Caco-2 (cell line): ENCODE results near the gene GNA14. TPM values are rescaled to one million over a fixed set of nuclear protein-coding genes. Genes with fewer than 3 reads are reported as not detected.

Experiments used
- BruUV-seq: library from RNA; stranded (reverse); fragments of 400-500 nt; replicated peaks from 2 replicates; lab custom pipeline; 2021; lab: Mats Ljungman, UMichigan
- CTCF ChIA-PET: fragments of 300-600 bp; sonication (Branson Sonifier 250); formaldehyde crosslinking; loops from one replicate; lab custom pipeline; 2022; ENCODE audit warnings: antibody characterized with exemption; lab: Charles Lee
- POLR2A ChIA-PET: fragments of 300-600 bp; sonication (Branson Sonifier 250); formaldehyde crosslinking; loops from one replicate; lab custom pipeline; 2022; ENCODE audit warnings: antibody characterized with exemption; lab: Charles Lee
- DNase-seq, 2 experiments: peaks; one replicate each; pipeline versions ENCODE4 v3.0.0 to v3.0.0-alpha.2; 2020 to 2022
- H3K27me3 ChIP-seq: replicated peaks from 2 replicates; pipeline ENCODE4 v1.6.0; 2011; ENCODE audit warnings: low read length; ENCODE audit not compliant: control insufficient read depth, insufficient read depth
- H3K36me3 ChIP-seq: 2 replicates; pipeline ENCODE4 v1.5.1; 2011; ENCODE audit warnings: low read length; ENCODE audit not compliant: control insufficient read depth, insufficient read depth
- H3K4me1 ChIP-seq: fragments of 250-450 bp; sonication (Bioruptor Pico); 2 replicates; pipeline ENCODE4 v1.5.1; 2020; ENCODE audit warnings: mild to moderate bottlenecking
- H3K4me3 ChIP-seq: 2 replicates; pipeline ENCODE4 v1.5.1; 2011; ENCODE audit warnings: low read depth, mild to moderate bottlenecking, control low read depth, low read length
- H3K9me3 ChIP-seq: fragments of 250-450 bp; sonication (Bioruptor Pico); 2 replicates; pipeline ENCODE4 v1.5.1; 2020; ENCODE audit warnings: mild to moderate bottlenecking, moderate library complexity
- H3K27ac Mint-ChIP-seq: one replicate; pipeline ENCODE4 v1.8.0; 2022; ENCODE audit warnings: mixed read lengths; ENCODE audit not compliant: unreplicated experiment
- H3K27me3 Mint-ChIP-seq: one replicate; pipeline ENCODE4 v1.8.0; 2022; ENCODE audit warnings: mixed read lengths; ENCODE audit not compliant: insufficient read depth, unreplicated experiment
- H3K36me3 Mint-ChIP-seq: one replicate; pipeline ENCODE4 v1.8.0; 2022; ENCODE audit warnings: mild to moderate bottlenecking, mixed read lengths; ENCODE audit not compliant: insufficient read depth, unreplicated experiment
- H3K4me1 Mint-ChIP-seq: one replicate; pipeline ENCODE4 v1.8.0; 2022; ENCODE audit warnings: low read depth, mixed read lengths; ENCODE audit not compliant: unreplicated experiment
- H3K4me3 Mint-ChIP-seq: one replicate; pipeline ENCODE4 v1.8.0; 2022; ENCODE audit warnings: mild to moderate bottlenecking, moderate library complexity, mixed read lengths; ENCODE audit not compliant: unreplicated experiment
- H3K9me3 Mint-ChIP-seq: one replicate; pipeline ENCODE4 v1.8.0; 2022; ENCODE audit warnings: mixed read lengths; ENCODE audit not compliant: unreplicated experiment
- intact Hi-C: fragments of 100-400 bp; cut with micrococcal nuclease; formaldehyde crosslinking; loops from one replicate; pipeline ENCODE4 v1.10.0; 2022; ENCODE audit not compliant: unreplicated experiment
- total RNA-seq: library from RNA; stranded (reverse); gene quantifications from 2 replicates; pipeline ENCODE4 v1.2.3, GENCODE V29; 2022
- TF ChIP-seq, protein P1 (sequence below), 2 experiments: fragments of 200-600 bp in 1 of 2; IDR thresholded peaks; 1 replicate in 1 of 2; 2 replicates in 1 of 2; pipeline versions ENCODE4 v1.5.1 to v1.8.0; 2011 to 2022; ENCODE audit warnings: antibody characterized with exemption in 1 of 2, control low read depth in 1 of 2, inconsistent platforms in 1 of 2, low read depth in 1 of 2, low read length in 1 of 2, mild to moderate bottlenecking in 1 of 2, moderate library complexity in 1 of 2; ENCODE audit not compliant: insufficient read depth in 1 of 2, severe bottlenecking in 1 of 2, unreplicated experiment in 1 of 2

Gene GNA14
- total RNA-seq, 1 experiment from 2014 or later: not detected

DNA sequence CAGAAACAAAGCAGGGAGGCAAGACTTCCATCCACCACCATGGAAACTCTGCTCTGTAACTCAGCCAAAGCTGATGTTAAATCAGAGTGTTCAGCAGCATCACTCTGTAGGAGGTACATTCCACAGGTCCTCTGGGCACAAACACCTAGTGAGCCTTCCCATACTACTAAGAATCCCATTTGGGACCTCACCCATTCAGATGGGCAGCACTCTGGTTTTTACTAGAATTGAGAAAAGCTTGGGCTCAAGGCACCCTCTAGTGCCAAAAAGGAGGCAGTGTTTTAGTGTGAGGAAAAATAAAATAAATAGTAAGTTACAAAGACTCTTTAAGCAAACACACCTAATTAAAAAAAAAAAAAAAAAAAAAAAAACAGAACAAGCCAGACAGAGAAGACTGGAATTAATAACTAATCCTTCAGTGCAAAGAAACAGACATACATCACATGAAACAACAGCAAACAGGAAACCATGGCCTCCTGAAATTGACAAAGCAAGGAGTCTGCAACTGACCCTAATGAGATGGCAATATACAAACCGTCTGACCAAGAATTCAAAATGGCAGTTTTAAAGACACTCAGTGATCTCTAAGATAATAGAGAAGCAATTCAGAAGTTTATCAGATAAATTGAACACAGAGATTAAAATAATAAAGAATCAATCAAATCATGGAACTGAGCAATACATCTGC, 159.5 kb downstream of the GNA14 start:
- Mint-ChIP-seq H3K9me3 (no peaks in the 10 kb centered on the region), H3K27ac (no peak overlapping the region), H3K36me3 (no peaks in the 10 kb centered on the region), H3K4me3 (no peak overlapping the region), H3K4me1 (no peaks in the 10 kb centered on the region), H3K27me3 (no peaks in the 10 kb centered on the region)
- H3K4me1 ChIP-seq: no peaks in the 10 kb centered on the region
- intact Hi-C loops: no loop called here
- TF ChIP-seq, protein P1, sequence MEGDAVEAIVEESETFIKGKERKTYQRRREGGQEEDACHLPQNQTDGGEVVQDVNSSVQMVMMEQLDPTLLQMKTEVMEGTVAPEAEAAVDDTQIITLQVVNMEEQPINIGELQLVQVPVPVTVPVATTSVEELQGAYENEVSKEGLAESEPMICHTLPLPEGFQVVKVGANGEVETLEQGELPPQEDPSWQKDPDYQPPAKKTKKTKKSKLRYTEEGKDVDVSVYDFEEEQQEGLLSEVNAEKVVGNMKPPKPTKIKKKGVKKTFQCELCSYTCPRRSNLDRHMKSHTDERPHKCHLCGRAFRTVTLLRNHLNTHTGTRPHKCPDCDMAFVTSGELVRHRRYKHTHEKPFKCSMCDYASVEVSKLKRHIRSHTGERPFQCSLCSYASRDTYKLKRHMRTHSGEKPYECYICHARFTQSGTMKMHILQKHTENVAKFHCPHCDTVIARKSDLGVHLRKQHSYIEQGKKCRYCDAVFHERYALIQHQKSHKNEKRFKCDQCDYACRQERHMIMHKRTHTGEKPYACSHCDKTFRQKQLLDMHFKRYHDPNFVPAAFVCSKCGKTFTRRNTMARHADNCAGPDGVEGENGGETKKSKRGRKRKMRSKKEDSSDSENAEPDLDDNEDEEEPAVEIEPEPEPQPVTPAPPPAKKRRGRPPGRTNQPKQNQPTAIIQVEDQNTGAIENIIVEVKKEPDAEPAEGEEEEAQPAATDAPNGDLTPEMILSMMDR (IDR thresholded peaks at IDR 0.05; ENCODE audit: insufficient read depth in 1 of 2, low read depth in 1 of 2, low read length in 1 of 2, severe bottlenecking in 1 of 2, unreplicated experiment in 1 of 2): no peak
- H3K9me3 ChIP-seq: no peaks in the 10 kb centered on the region
- H3K27me3 ChIP-seq: no peaks in the 10 kb centered on the region
- ChIA-PET POLR2A (no interaction called here), CTCF (no interaction called here)
- no peak for DNase-seq
- no peaks in the 10 kb centered on the region for H3K36me3 ChIP-seq
- H3K4me3 ChIP-seq: no peak overlapping the region
- no TSS peak for BruUV-seq

DNA sequence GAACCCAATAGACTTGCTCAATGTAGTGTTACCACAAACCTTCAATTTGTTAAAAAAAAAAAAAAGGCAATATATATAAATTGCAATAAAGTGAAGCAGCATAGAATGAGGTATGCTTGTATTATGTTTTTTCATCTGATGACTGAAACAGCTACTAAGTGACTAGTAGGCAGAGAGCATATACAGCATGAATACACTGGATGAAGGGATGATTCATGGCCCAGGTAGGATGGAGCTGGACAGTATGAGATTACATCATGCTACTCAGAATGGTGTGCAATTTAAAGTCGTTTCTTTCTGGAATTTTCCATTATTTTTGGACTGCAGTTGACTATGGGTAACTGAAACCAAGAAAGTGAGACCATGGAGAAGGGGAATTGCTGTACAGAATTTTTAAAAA, 161.2 kb downstream of the GNA14 start:
- TF ChIP-seq, protein P1 (IDR thresholded peaks at IDR 0.05; ENCODE audit: insufficient read depth in 1 of 2, low read depth in 1 of 2, low read length in 1 of 2, severe bottlenecking in 1 of 2, unreplicated experiment in 1 of 2): no peak
- intact Hi-C loops: no loop called here
- ChIA-PET CTCF (no interaction called here), POLR2A (no interaction called here)
- Mint-ChIP-seq H3K27me3 (peaks cover 4% of the 10 kb centered on the region), H3K36me3 (no peaks in the 10 kb centered on the region), H3K9me3 (no peaks in the 10 kb centered on the region), H3K4me1 (no peaks in the 10 kb centered on the region), H3K27ac (no peak overlapping the region), H3K4me3 (no peak overlapping the region)
- Histone ChIP-seq H3K27me3 (no peaks in the 10 kb centered on the region), H3K4me3 (no peak overlapping the region), H3K4me1 (no peaks in the 10 kb centered on the region), H3K9me3 (no peaks in the 10 kb centered on the region), H3K36me3 (no peaks in the 10 kb centered on the region)
- DNase-seq: no peak
- BruUV-seq: no TSS peak

DNA sequence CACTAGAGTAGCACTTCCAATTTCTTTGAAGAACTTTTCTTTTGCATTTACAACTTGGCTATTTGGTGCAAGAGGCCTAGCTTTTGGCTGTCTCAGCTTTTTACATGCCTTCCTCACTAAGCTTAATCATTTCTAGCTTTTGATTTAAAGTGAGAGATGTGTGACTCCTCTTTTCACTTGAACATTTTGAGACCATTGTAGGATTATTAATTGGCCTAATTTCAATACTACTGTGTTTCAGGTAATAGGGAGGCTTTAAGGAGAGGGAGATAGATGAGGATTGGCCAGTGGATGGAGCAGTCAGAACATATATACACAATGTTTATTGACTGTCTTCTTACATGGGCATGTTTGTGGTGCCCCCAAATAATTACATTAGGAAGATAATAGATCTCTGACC, 161.7 kb downstream of the GNA14 start:
- Mint-ChIP-seq H3K9me3 (no peaks in the 10 kb centered on the region), H3K27ac (no peak overlapping the region), H3K4me1 (no peaks in the 10 kb centered on the region), H3K4me3 (no peak overlapping the region), H3K27me3 (peaks cover 4% of the 10 kb centered on the region), H3K36me3 (no peaks in the 10 kb centered on the region)
- no peaks in the 10 kb centered on the region for H3K9me3 ChIP-seq
- POLR2A ChIA-PET: no interaction called here
- intact Hi-C loops: no loop called here
- H3K27me3 ChIP-seq: no peaks in the 10 kb centered on the region
- DNase-seq: no peak
- no peak overlapping the region for H3K4me3 ChIP-seq
- CTCF ChIA-PET: no interaction called here
- no peaks in the 10 kb centered on the region for H3K4me1 ChIP-seq
- no peaks in the 10 kb centered on the region for H3K36me3 ChIP-seq
- no TSS peak for BruUV-seq
- TF ChIP-seq, protein P1 (IDR thresholded peaks at IDR 0.05; ENCODE audit: insufficient read depth in 1 of 2, low read depth in 1 of 2, low read length in 1 of 2, severe bottlenecking in 1 of 2, unreplicated experiment in 1 of 2): no peak
